Measurements from ENCODE around the gene TP53TG5. TPM values are rescaled to one million over a fixed set of nuclear protein-coding genes. Genes with fewer than 3 reads are reported as not detected.

TP53TG5 gene
- total RNA-seq, 1 donor from 2014 or later: 0.09 TPM

DNA sequence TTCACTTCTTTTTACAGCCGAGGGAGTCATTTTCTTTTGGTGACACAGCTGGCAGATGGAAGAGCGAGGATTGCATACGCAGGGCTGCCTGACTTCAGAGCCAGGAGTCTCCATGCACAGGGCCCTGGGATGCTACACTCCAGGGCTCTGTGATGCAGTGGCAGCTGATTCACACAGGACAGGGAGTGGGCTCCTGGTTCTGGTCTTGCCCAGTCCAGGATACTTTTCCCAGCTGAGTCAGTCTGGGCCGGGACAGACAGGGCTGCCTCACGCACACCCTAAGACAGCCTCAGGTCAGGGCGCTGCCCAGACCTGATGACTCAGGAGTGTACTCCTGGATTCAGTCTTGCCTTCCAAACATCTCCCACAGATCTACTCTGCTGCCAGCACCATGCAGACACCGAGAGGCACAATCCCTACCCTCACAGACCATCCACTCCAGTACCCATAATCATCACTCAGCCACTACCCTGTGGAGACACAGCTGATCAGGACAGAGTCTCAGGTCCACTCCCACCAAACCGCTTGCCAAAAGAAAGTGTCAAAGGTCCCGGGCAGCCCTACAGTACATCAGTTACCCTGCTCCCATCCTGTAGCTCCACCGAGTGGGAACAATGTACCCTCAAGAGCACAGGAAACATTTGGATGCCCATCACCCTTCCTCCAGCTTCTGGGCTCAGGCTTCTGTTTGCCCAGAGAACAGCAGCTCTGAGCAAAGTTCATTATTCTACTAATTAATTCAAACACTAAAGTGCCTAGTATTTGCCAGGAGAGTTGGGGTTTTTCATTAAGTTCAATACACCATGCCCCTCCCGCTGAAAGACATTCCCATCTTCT, 41.4 kb downstream of the TP53TG5 start:
- intact Hi-C loops (cut with micrococcal nuclease): no loop called here

DNA sequence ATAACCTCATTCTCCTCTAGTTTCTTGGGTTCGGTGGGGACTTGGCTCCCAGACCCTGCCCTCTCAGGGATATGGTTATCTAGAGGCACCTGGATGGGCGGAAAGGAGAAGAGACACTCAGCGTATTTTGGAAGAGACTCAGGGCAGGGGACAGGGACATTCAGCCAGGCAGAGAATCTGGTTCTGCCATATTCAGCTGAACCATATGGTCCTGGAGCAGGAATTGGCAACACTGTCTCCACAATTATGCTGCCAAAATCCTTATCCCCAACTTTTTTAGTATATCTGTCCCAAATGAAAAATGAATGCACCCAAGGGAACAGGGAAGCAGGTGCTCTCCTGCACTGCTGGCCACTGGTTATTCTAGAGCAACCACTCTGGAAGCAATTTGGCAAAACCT, 47.6 kb downstream of the TP53TG5 start:
- intact Hi-C loops (cut with micrococcal nuclease): no loop called here

- intact Hi-C loops (cut with micrococcal nuclease): no loop called here
Measured at GRCh38 chr20:45329497-45330319, 48.4 kb downstream of the TP53TG5 start.

GRCh38 chr20:45328451-45328850, 49.7 kb downstream of the TP53TG5 start:
- intact Hi-C loops (cut with micrococcal nuclease): no loop called here

DNA sequence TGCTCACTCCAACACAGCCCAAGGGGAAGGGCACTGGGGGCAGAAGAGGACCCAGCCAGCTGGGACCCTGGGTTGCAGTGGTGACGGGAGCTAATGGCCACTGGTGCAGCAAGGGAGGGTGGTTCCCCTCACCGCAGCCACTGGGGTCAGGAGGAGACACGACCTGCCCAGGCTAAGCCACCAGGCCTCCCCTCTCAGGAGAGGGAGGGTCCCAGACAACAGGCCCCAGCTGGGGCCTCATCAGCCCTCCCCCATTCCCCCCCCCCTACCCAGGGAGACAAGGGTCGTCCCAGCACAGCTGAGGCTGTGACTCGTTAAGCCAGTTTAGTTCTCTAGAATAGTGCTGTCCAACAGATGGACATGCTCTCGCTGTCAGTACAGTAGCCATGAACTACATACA, 52.8 kb downstream of the TP53TG5 start:
- intact Hi-C loops (cut with micrococcal nuclease): no loop called here

DNA sequence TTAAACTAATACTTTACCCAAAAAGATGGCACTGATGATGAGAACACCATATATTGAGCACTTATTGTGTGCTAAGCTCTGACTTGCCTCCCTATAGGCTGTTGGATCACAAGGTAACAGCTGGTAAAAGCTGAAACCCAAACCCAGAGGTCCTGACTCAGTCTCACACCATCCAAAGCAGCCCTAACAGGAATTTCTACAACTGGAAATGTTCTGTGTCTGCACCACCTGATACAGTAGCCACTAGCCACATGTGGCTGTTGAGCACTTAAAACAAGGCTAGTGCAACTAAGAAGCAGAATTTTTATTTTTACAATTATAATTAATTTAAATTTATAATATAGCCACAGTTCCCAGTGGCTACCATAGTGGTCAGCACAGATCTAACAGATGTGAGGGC, 54.4 kb downstream of the TP53TG5 start:
- intact Hi-C loops (cut with micrococcal nuclease): no loop called here

DNA sequence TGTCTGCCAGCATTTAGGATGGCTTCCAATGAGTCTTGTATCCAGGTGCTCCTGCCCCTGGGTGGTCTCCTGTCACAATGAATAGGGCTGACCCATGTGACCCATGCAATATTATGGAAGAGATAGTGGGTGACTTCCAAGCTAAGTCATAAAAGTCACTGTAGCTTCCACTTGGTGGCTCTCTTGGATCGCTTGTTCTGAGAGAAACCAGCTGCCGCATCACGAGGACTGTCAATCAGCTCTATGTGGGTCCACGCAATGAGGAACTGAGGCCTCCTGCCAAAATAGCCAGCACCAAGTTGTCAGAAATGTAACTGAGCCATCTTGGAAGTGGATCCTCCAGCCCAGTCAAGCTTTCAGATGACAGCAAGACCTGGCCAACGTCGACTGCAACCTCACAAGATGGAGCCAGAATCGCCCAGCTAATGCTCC, 55.2 kb downstream of the TP53TG5 start:
- intact Hi-C loops (cut with micrococcal nuclease): no loop called here

Other genes with a start within 250 kb of the TP53TG5 start
- gene PI3, start 203.4 kb downstream of the TP53TG5 start, total RNA-seq: not detected in 2 replicates
- not detected in 2 replicates for gene SEMG1, start 171.3 kb downstream of the TP53TG5 start, total RNA-seq
- gene SEMG2, start 157.0 kb downstream of the TP53TG5 start, total RNA-seq: not detected in 2 replicates
- gene SLPI, start 123.8 kb downstream of the TP53TG5 start, total RNA-seq: not detected in 2 replicates
- not detected in 2 replicates for gene RBPJL, start 71.5 kb downstream of the TP53TG5 start, total RNA-seq
- gene MATN4, start 70.0 kb downstream of the TP53TG5 start, total RNA-seq: 0.16 and 0.34 TPM in 2 replicates
- gene SDC4, start 29.9 kb downstream of the TP53TG5 start, total RNA-seq: 21.9 and 24.6 TPM in 2 replicates
- gene SYS1, start 15.2 kb downstream of the TP53TG5 start, total RNA-seq: 17.8 and 19.6 TPM in 2 replicates
- 10.6 and 10.9 TPM in 2 replicates for gene DBNDD2, start 30.0 kb upstream of the TP53TG5 start, total RNA-seq
- 70.6 and 72.5 TPM in 2 replicates for gene PIGT, start 37.8 kb upstream of the TP53TG5 start, total RNA-seq
- 0.52 TPM in 1 of 2 replicates, not detected in the other for gene WFDC2, start 91.4 kb upstream of the TP53TG5 start, total RNA-seq
- not detected in 2 replicates for gene SPINT3, start 137.3 kb upstream of the TP53TG5 start, total RNA-seq
- gene WFDC6, start 161.2 kb upstream of the TP53TG5 start, total RNA-seq: not detected in 2 replicates
- gene EPPIN, start 169.1 kb upstream of the TP53TG5 start, total RNA-seq: not detected in 2 replicates
- gene WFDC8, start 201.0 kb upstream of the TP53TG5 start, total RNA-seq: not detected in 2 replicates